ENCODE results near the gene LRRC45. TPM values are rescaled to one million over a fixed set of nuclear protein-coding genes. Genes with fewer than 3 reads are reported as not detected.
A peak's percentile ranks its signal among the peaks of the same experiment; 100 is the strongest.

The LRRC45 gene
- total RNA-seq, 1 experiment from 2014 or later, result 34.3 TPM

- POLR2A ChIA-PET (ENCODE audit: low non-redundant PET), result no interaction called here
These were observed 32.2 kb downstream of the LRRC45 start for GRCh38 chr17:82055023-82055964.

GRCh38 chr17:82055965-82056728, 33.0 kb downstream of the LRRC45 start:
- Histone ChIP-seq H3K4me1 (ENCODE audit: insufficient read depth, low read length, poor library complexity, severe bottlenecking) (peaks cover 9% of the 10 kb centered on the region), H3K4me3 (ENCODE audit: low read depth, low read length, poor library complexity, severe bottlenecking) (no peak overlapping the region), H3K36me3 (ENCODE audit: insufficient read depth, low read length, poor library complexity, severe bottlenecking) (peaks cover 60% of the 10 kb centered on the region), H3K27me3 (replicated peaks; ENCODE audit: insufficient read depth, low read depth, low read length, poor library complexity) (no peaks in the 10 kb centered on the region), H3K9me3 (ENCODE audit: low read depth, low read length, poor library complexity, severe bottlenecking) (no peaks in the 10 kb centered on the region), H3K27ac (ENCODE audit: low read depth, low read length, poor library complexity, severe bottlenecking) (no peak overlapping the region)
- no peak for DNase-seq (ENCODE audit: low spot score)
- no TSS peak for BruUV-seq (replicated peaks)
- POLR2A ChIA-PET (ENCODE audit: low non-redundant PET), result no interaction called here
- intact Hi-C loops (cut with micrococcal nuclease; ENCODE audit: unreplicated experiment), result no loop called here
- CTCF ChIA-PET, result interaction anchor here (0.6 kb wide), 1 partner anchor 150 kb away, joined by 4 read pairs; no protein-coding TSS in a partner anchor
- TF ChIP-seq CTCF (conservative IDR thresholded peaks at IDR 0.05; ENCODE audit: low read depth, low read length) (no peak), EZH2 (IDR thresholded peaks at IDR 0.05; ENCODE audit: borderline replicate concordance, low read depth, low read length, poor library complexity, severe bottlenecking) (no peak)

More at GRCh38 chr17:82055023-82055964, 32.2 kb downstream of the LRRC45 start:
- no peak overlapping the region for H3K4me3 ChIP-seq (ENCODE audit: low read depth, low read length, poor library complexity, severe bottlenecking)
- no TSS peak for BruUV-seq (replicated peaks)
- DNase-seq (ENCODE audit: low spot score), result peak; percentile 49
- H3K9me3 ChIP-seq (ENCODE audit: low read depth, low read length, poor library complexity, severe bottlenecking), result no peaks in the 10 kb centered on the region
- intact Hi-C loops (cut with micrococcal nuclease; ENCODE audit: unreplicated experiment), result no loop called here
- CTCF ChIA-PET, result interaction anchor here (0.6 kb wide), 1 partner anchor 151 kb away, joined by 4 read pairs; no protein-coding TSS in a partner anchor
- H3K36me3 ChIP-seq (ENCODE audit: insufficient read depth, low read length, poor library complexity, severe bottlenecking), result peaks cover 53% of the 10 kb centered on the region
- no peaks in the 10 kb centered on the region for H3K27me3 ChIP-seq (replicated peaks; ENCODE audit: insufficient read depth, low read depth, low read length, poor library complexity)
- no peak for TF ChIP-seq EZH2 (IDR thresholded peaks at IDR 0.05; ENCODE audit: borderline replicate concordance, low read depth, low read length, poor library complexity, severe bottlenecking)
- no peak for TF ChIP-seq CTCF (conservative IDR thresholded peaks at IDR 0.05; ENCODE audit: low read depth, low read length)
- H3K27ac ChIP-seq (ENCODE audit: low read depth, low read length, poor library complexity, severe bottlenecking), result no peak overlapping the region
- H3K4me1 ChIP-seq (ENCODE audit: insufficient read depth, low read length, poor library complexity, severe bottlenecking), result peaks cover 9% of the 10 kb centered on the region

GRCh38 chr17:82056729-82057621, 33.9 kb downstream of the LRRC45 start:
- Histone ChIP-seq H3K27ac (ENCODE audit: low read depth, low read length, poor library complexity, severe bottlenecking) (no peak overlapping the region), H3K9me3 (ENCODE audit: low read depth, low read length, poor library complexity, severe bottlenecking) (no peaks in the 10 kb centered on the region), H3K4me1 (ENCODE audit: insufficient read depth, low read length, poor library complexity, severe bottlenecking) (peaks cover 9% of the 10 kb centered on the region), H3K36me3 (ENCODE audit: insufficient read depth, low read length, poor library complexity, severe bottlenecking) (peaks cover 65% of the 10 kb centered on the region), H3K27me3 (replicated peaks; ENCODE audit: insufficient read depth, low read depth, low read length, poor library complexity) (no peaks in the 10 kb centered on the region), H3K4me3 (ENCODE audit: low read depth, low read length, poor library complexity, severe bottlenecking) (no peak overlapping the region)
- DNase-seq (ENCODE audit: low spot score), result no peak
- CTCF ChIA-PET, result no interaction called here
- TF ChIP-seq EZH2 (IDR thresholded peaks at IDR 0.05; ENCODE audit: borderline replicate concordance, low read depth, low read length, poor library complexity, severe bottlenecking) (no peak), CTCF (conservative IDR thresholded peaks at IDR 0.05; ENCODE audit: low read depth, low read length) (no peak)
- TSS peak; percentile 38 for BruUV-seq (replicated peaks)
- intact Hi-C loops (cut with micrococcal nuclease; ENCODE audit: unreplicated experiment), result no loop called here
- POLR2A ChIA-PET (ENCODE audit: low non-redundant PET), result no interaction called here
